Measurements from ENCODE around the gene WDSUB1.

DNA sequence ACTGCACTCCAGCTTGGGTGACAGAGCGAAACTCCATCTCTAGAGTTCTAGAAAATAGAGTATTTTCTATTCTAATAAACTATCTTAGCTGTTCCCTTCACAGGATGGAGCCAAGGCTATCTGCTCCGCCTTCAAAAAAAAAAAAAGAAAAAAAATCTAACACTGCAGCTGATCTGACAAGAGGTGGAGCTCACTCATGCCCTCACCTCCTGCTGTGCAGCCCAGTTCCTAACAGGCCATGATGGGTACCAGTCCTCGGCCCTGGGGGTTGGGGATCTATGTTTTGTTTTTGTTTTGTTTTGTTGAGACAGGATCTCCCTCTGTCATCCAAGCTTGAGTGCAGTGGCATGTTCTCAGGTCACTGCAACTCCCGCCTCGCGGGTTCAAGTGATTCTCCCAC is 3.0 kb downstream of the WDSUB1 start:
- TF ChIP-seq, protein P1, sequence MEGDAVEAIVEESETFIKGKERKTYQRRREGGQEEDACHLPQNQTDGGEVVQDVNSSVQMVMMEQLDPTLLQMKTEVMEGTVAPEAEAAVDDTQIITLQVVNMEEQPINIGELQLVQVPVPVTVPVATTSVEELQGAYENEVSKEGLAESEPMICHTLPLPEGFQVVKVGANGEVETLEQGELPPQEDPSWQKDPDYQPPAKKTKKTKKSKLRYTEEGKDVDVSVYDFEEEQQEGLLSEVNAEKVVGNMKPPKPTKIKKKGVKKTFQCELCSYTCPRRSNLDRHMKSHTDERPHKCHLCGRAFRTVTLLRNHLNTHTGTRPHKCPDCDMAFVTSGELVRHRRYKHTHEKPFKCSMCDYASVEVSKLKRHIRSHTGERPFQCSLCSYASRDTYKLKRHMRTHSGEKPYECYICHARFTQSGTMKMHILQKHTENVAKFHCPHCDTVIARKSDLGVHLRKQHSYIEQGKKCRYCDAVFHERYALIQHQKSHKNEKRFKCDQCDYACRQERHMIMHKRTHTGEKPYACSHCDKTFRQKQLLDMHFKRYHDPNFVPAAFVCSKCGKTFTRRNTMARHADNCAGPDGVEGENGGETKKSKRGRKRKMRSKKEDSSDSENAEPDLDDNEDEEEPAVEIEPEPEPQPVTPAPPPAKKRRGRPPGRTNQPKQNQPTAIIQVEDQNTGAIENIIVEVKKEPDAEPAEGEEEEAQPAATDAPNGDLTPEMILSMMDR (IDR thresholded peaks at IDR 0.05), result no peak
- no peak for TF ChIP-seq POLR2A (IDR thresholded peaks at IDR 0.05)

Data from testis (tissue), 2 donors.